Measurements from ENCODE around the gene RRP15.

RRP15 gene

DNA sequence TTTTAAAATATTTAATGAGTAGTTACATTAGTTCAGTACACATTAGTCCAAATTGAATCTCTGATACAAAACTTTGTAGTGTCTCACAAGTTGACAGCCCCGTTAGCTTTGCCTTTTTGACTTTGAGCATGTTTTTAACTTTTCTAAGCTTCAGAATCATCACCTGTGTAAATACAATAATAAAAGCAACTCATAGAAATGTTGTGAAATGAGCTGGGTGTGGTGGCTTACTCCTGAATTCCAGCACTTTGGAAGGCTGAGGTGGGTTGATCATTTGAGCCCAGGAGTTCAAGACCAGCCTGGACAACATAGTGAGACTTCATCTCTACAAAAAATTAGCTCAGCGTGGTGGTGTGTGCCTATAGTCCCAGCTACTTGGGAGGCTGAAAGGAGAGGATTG, 11.1 kb downstream of the RRP15 start:
- Histone ChIP-seq H3K4me3 (ENCODE audit: low read length) (no peak overlapping the region), H3K4me1 (ENCODE audit: control insufficient read depth, insufficient read depth, low read length) (peaks cover 5% of the 10 kb centered on the region; the same call in 1 of the 2 replicates), H3K27me3 (ENCODE audit: control insufficient read depth, insufficient read depth, low read length) (no peaks in the 10 kb centered on the region), H3K36me3 (ENCODE audit: control insufficient read depth, insufficient read depth, low read length) (no peaks in the 10 kb centered on the region), H3K9me3 (ENCODE audit: control insufficient read depth, insufficient read depth, low read length) (no peaks in the 10 kb centered on the region), H3K27ac (ENCODE audit: low read length) (no peak overlapping the region)
- no CpG with 5 or more reads among the region's 2 CpGs for WGBS (ENCODE audit: insufficient coverage, insufficient read length)
- DNase-seq (ENCODE audit: low read depth, low spot score): no peak

DNA sequence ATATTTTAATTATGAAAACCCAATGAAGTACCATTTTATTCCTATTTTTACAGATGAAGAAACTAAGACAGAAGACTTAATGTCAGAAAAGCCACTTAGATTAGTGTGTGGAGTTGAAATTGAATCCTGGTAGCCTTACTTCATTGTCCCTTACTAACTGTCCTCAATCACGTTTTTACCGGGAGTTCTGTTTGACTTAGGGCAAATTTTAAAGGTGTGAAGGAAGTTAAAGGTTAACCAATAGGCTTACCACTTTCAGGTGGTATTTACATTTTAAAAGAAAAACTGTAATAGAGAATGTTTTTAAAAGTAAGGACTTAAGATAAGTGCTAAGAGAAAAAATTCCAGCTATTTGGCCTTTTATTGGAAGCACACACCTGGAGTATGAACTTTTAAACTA, 12.4 kb downstream of the RRP15 start:
- no peak overlapping the region for H3K27ac ChIP-seq (ENCODE audit: low read length)
- H3K4me1 ChIP-seq (ENCODE audit: control insufficient read depth, insufficient read depth, low read length): peaks cover 7% of the 10 kb centered on the region; the same call in 1 of the 2 replicates
- no peaks in the 10 kb centered on the region for H3K27me3 ChIP-seq (ENCODE audit: control insufficient read depth, insufficient read depth, low read length)
- no peaks in the 10 kb centered on the region for H3K9me3 ChIP-seq (ENCODE audit: control insufficient read depth, insufficient read depth, low read length)
- no peak overlapping the region for H3K4me3 ChIP-seq (ENCODE audit: low read length)
- H3K36me3 ChIP-seq (ENCODE audit: control insufficient read depth, insufficient read depth, low read length): no peaks in the 10 kb centered on the region
- no peak for DNase-seq (ENCODE audit: low read depth, low spot score)
- WGBS (ENCODE audit: insufficient coverage, insufficient read length): no CpG with 5 or more reads among the region's 2 CpGs

DNA sequence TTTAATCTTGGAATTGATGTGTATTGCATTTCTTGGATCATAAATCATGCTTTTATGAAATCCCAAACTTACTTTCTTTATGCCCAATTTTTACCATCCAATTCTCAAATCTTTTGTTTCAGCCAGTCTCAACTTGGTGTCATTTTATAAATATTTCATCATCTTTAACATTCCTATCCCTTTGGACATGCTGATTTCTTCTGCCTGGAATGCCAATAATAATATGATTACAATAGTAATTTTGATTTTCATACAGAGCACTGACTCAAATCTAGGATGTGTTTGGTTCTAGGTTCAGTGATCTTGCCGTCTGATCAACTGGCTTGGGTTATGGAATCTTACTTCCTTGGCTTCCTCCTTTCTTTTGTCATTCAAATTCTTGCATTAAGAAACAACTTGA, 12.8 kb downstream of the RRP15 start:
- H3K4me1 ChIP-seq (ENCODE audit: control insufficient read depth, insufficient read depth, low read length): peaks cover 7% of the 10 kb centered on the region; the same call in 1 of the 2 replicates
- no CpG with 5 or more reads among the region's 1 CpG for WGBS (ENCODE audit: insufficient coverage, insufficient read length)
- no peaks in the 10 kb centered on the region for H3K27me3 ChIP-seq (ENCODE audit: control insufficient read depth, insufficient read depth, low read length)
- H3K27ac ChIP-seq (ENCODE audit: low read length): no peak overlapping the region
- no peak for DNase-seq (ENCODE audit: low read depth, low spot score)
- no peaks in the 10 kb centered on the region for H3K36me3 ChIP-seq (ENCODE audit: control insufficient read depth, insufficient read depth, low read length)
- H3K4me3 ChIP-seq (ENCODE audit: low read length): no peak overlapping the region
- H3K9me3 ChIP-seq (ENCODE audit: control insufficient read depth, insufficient read depth, low read length): no peaks in the 10 kb centered on the region

DNA sequence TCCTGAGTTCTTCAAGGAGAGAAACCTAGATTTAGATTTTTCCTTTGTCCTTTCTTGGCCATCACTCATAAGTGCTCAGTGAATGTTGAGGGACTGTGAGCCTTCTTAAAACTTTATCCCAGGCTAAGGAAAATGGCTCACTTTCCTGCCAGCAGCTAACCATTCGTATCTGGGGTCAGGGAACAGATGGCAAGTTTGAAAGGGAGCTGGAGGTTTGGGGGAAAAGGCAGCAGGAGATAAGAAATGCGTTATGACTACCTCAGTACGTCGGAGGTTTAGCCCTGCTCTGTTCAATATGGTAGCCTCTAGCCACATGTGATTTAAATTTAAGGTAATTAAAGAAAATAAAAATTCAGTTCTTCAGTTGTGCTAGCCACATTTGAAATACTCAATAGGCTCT, 13.3 kb downstream of the RRP15 start:
- no peak overlapping the region for H3K27ac ChIP-seq (ENCODE audit: low read length)
- WGBS (ENCODE audit: insufficient coverage, insufficient read length): no CpG with 5 or more reads among the region's 4 CpGs
- no peak overlapping the region for H3K4me3 ChIP-seq (ENCODE audit: low read length)
- H3K4me1 ChIP-seq (ENCODE audit: control insufficient read depth, insufficient read depth, low read length): peaks cover 7% of the 10 kb centered on the region; the same call in 1 of the 2 replicates
- H3K36me3 ChIP-seq (ENCODE audit: control insufficient read depth, insufficient read depth, low read length): no peaks in the 10 kb centered on the region
- H3K27me3 ChIP-seq (ENCODE audit: control insufficient read depth, insufficient read depth, low read length): no peaks in the 10 kb centered on the region
- no peak for DNase-seq (ENCODE audit: low read depth, low spot score)
- H3K9me3 ChIP-seq (ENCODE audit: control insufficient read depth, insufficient read depth, low read length): no peaks in the 10 kb centered on the region

DNA sequence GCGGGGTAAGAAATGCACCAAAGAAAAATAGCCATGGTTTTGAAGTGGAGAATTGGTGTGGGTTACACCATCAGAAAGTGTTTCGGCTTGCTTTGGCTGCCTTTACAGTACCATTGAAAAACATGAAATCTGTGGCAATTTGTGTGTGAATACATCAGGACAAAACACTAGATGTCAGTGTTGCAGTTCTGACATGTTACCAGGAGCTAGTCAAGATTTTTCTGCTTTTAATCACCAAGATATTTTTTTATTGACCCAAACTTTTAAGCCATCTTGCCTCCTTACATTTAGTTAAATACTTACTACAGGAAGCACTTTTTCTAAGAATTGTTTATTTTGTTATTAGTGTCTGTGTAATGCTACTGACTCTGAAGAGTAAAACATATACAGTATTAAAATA, 14.3 kb downstream of the RRP15 start:
- H3K27ac ChIP-seq (ENCODE audit: low read length): no peak overlapping the region
- H3K36me3 ChIP-seq (ENCODE audit: control insufficient read depth, insufficient read depth, low read length): no peaks in the 10 kb centered on the region
- H3K9me3 ChIP-seq (ENCODE audit: control insufficient read depth, insufficient read depth, low read length): no peaks in the 10 kb centered on the region
- no peak overlapping the region for H3K4me3 ChIP-seq (ENCODE audit: low read length)
- DNase-seq (ENCODE audit: low read depth, low spot score): no peak
- H3K27me3 ChIP-seq (ENCODE audit: control insufficient read depth, insufficient read depth, low read length): no peaks in the 10 kb centered on the region
- H3K4me1 ChIP-seq (ENCODE audit: control insufficient read depth, insufficient read depth, low read length): peaks cover 7% of the 10 kb centered on the region; the same call in 1 of the 2 replicates
- WGBS (ENCODE audit: insufficient coverage, insufficient read length): no CpG with 5 or more reads among the region's 2 CpGs

DNA sequence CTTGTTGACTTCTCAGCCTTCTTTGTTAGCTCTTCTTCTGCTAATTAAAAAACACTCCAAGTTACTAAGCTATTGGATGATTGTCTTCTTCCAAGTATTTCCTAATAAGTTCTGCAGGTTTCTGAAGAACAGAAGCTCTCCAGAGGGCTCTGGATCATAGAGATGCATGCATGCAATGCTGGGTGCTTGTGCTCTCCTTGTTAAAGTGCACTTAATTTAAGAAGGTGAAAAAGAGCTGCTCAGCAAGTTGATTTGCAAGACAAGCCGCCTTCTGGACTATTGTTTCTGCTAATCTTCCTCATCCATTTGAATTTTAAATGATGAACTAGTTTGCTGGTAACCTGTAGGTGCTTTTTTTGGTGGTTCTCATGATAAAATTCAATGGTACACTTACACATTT, 16.1 kb downstream of the RRP15 start:
- H3K36me3 ChIP-seq (ENCODE audit: control insufficient read depth, insufficient read depth, low read length): no peaks in the 10 kb centered on the region; the same call in 1 of the 2 replicates
- H3K4me1 ChIP-seq (ENCODE audit: control insufficient read depth, insufficient read depth, low read length): peaks cover 7% of the 10 kb centered on the region; the same call in 1 of the 2 replicates
- no peak overlapping the region for H3K27ac ChIP-seq (ENCODE audit: low read length)
- no CpG with 5 or more reads among the region's 1 CpG for WGBS (ENCODE audit: insufficient coverage, insufficient read length)
- DNase-seq (ENCODE audit: low read depth, low spot score): no peak
- H3K9me3 ChIP-seq (ENCODE audit: control insufficient read depth, insufficient read depth, low read length): no peaks in the 10 kb centered on the region
- H3K27me3 ChIP-seq (ENCODE audit: control insufficient read depth, insufficient read depth, low read length): no peaks in the 10 kb centered on the region
- H3K4me3 ChIP-seq (ENCODE audit: low read length): no peak overlapping the region

DNA sequence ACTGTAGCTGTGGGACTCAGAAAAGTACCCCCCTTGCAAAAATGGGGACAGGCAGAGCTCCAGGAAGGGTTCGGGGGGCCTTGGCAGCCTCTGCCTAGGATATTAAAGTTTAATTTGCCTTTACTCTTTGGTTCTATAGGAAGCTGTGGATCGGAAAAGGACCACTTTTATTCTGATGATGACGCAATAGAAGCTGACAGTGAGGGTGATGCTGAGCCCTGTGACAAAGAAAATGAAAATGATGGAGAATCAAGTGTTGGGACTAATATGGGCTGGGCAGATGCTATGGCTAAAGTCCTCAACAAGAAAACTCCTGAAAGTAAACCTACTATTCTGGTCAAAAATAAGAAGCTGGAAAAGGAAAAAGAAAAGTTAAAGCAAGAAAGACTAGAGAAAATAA, 17.1 kb downstream of the RRP15 start:
- Histone ChIP-seq H3K9me3 (ENCODE audit: control insufficient read depth, insufficient read depth, low read length) (no peaks in the 10 kb centered on the region), H3K27me3 (ENCODE audit: control insufficient read depth, insufficient read depth, low read length) (no peaks in the 10 kb centered on the region), H3K4me3 (ENCODE audit: low read length) (no peak overlapping the region), H3K27ac (ENCODE audit: low read length) (no peak overlapping the region), H3K4me1 (ENCODE audit: control insufficient read depth, insufficient read depth, low read length) (peaks cover 6% of the 10 kb centered on the region; the same call in 1 of the 2 replicates), H3K36me3 (ENCODE audit: control insufficient read depth, insufficient read depth, low read length) (no peaks in the 10 kb centered on the region; the same call in 1 of the 2 replicates)
- no CpG with 5 or more reads among the region's 3 CpGs for WGBS (ENCODE audit: insufficient coverage, insufficient read length)
- no peak for DNase-seq (ENCODE audit: low read depth, low spot score)

DNA sequence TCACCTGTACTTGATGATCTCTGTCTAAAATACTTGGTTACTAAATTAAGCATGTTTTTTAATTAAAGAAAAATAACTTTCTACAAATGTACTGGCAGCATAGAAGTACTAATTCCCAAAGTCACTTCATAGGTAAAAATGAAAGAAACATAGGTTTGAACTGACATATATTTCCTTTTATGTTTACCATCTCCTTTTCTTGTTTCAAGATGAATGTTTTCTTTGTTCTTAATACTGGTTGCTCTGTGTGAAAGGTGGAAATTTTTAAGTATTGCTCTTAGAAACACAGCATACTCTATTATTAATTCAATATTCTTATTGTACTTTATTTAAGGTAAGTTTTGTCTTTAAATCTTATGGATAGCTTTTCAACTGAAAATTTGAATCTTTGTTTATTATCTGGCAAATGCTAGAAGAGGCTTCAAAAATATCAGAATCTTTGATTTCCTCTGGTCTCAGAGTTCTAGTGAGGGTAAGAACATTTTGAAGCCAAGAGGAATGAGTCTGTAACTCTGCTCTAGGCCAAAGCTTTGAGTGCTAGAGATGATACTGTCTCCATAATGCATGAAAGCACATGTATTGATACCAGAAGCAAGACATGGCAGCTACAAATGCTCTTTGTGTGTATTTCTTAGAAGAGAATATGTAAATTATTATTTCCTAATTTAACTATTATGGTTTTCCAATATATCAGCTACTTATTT, 18.2 kb downstream of the RRP15 start:
- Histone ChIP-seq H3K4me1 (ENCODE audit: control insufficient read depth, insufficient read depth, low read length) (0 out of 2 replicates have a peak, but pooled peaks cover 4% of the 10 kb centered on the region), H3K4me3 (ENCODE audit: low read length) (no peak overlapping the region), H3K9me3 (ENCODE audit: control insufficient read depth, insufficient read depth, low read length) (no peaks in the 10 kb centered on the region), H3K36me3 (ENCODE audit: control insufficient read depth, insufficient read depth, low read length) (no peaks in the 10 kb centered on the region; the same call in 1 of the 2 replicates), H3K27me3 (ENCODE audit: control insufficient read depth, insufficient read depth, low read length) (no peaks in the 10 kb centered on the region), H3K27ac (ENCODE audit: low read length) (no peak overlapping the region)
- no peak for DNase-seq (ENCODE audit: low read depth, low spot score)

DNA sequence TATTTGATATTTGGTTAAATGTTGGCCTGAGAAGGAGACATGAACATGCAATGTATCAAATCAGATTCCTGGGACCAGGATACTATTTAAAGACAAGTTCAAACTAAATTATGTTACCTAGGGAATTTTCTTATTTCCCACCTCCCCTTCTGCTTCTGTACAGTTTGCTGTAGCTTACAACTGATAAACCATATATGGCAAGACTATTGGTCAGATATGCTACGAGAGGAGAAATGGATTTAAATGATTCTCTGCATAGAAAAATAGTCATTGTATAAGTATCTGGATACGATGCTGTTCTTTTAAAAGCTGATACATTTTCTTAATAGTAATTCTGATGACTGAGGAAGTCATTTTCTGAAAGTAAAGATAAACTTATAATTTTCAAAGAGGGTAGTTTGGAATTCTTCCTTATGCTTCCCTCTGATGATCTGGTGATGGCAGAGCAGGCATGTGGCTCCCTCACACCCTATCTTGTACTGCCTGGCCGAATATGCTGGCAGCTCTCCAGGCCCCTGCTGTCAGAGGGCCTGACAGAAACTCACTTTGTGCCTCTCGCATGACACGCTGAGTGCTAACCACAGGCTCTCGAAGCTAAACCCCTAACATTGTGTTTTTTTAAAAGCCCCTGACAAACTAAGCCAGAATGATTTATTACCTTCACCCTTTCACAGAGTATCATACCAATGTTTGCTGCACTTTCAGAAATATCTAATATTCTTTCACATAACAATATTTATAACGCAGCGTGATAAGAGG, 19.4 kb downstream of the RRP15 start:
- Histone ChIP-seq H3K36me3 (ENCODE audit: control insufficient read depth, insufficient read depth, low read length) (no peaks in the 10 kb centered on the region; the same call in 1 of the 2 replicates), H3K27me3 (ENCODE audit: control insufficient read depth, insufficient read depth, low read length) (no peaks in the 10 kb centered on the region), H3K4me3 (ENCODE audit: low read length) (no peak overlapping the region), H3K9me3 (ENCODE audit: control insufficient read depth, insufficient read depth, low read length) (no peaks in the 10 kb centered on the region), H3K4me1 (ENCODE audit: control insufficient read depth, insufficient read depth, low read length) (0 out of 2 replicates have a peak, but pooled peaks cover 1% of the 10 kb centered on the region), H3K27ac (ENCODE audit: low read length) (no peak overlapping the region)
- 100% methylated on average over 1 of the region's 8 CpGs for WGBS (ENCODE audit: insufficient coverage, insufficient read length)
- no peak for DNase-seq (ENCODE audit: low read depth, low spot score)

DNA sequence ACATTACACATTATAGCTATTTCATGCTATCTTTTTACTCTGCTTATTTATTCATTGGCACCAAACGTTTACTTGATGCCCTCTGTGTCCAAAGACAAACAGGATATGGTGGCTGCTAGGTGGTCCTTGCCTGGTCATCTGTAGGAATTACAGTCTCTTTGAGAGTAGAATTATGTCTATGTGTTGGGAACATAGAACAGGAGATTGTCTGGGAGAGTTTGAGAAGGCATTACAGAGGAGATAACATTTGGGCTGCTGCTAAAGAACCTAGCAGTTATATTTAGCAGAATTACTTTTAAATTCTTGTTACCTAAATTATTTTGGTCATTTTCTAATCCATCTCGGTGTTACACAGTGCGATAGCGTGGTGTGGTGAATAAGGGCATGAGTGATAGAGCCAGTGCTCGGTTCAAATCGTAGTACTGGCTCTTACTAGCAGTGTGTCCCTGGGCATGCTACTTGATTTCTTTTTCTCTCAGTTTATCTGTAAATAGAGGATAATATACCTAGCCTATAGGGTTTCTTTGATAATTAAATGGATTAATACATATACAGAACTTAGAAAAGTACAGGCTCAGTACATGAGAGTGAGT, 20.5 kb downstream of the RRP15 start:
- DNase-seq (ENCODE audit: low read depth, low spot score): no peak
- no peaks in the 10 kb centered on the region for H3K9me3 ChIP-seq (ENCODE audit: control insufficient read depth, insufficient read depth, low read length)
- H3K4me1 ChIP-seq (ENCODE audit: control insufficient read depth, insufficient read depth, low read length): 0 out of 2 replicates have a peak, but pooled peaks cover 1% of the 10 kb centered on the region
- H3K36me3 ChIP-seq (ENCODE audit: control insufficient read depth, insufficient read depth, low read length): no peaks in the 10 kb centered on the region; the same call in 1 of the 2 replicates
- no peak overlapping the region for H3K4me3 ChIP-seq (ENCODE audit: low read length)
- no CpG with 5 or more reads among the region's 6 CpGs for WGBS (ENCODE audit: insufficient coverage, insufficient read length)
- H3K27ac ChIP-seq (ENCODE audit: low read length): no peak overlapping the region
- H3K27me3 ChIP-seq (ENCODE audit: control insufficient read depth, insufficient read depth, low read length): no peaks in the 10 kb centered on the region
